Measurements from ENCODE around the gene CNKSR2. TPM values are rescaled to one million over a fixed set of nuclear protein-coding genes. Genes with fewer than 3 reads are reported as not detected.

CNKSR2 gene
- total and polyA plus RNA-seq, 2 experiments from 2014 or later, result 13.9 to 40.9 TPM

DNA sequence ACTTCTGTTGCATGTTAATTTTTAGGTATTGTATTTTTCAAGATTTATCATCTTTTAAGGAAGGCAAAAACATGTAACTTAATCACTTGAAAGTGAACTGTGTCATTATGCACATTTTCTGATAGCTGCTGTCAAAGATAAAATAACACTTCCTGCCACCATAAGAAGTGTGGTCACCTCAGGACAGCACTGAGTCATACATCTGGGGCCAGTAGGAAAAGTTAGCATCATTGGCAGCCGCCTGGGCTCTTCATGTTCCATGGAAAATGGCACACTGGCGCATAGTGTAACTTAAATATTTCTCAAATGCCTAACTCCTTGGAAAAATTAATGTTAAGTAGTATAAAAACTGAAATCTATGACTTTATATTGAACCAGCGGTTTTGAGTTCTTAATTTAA, 24.2 kb downstream of the CNKSR2 start (continued):
- TF ChIP-seq, protein P1, sequence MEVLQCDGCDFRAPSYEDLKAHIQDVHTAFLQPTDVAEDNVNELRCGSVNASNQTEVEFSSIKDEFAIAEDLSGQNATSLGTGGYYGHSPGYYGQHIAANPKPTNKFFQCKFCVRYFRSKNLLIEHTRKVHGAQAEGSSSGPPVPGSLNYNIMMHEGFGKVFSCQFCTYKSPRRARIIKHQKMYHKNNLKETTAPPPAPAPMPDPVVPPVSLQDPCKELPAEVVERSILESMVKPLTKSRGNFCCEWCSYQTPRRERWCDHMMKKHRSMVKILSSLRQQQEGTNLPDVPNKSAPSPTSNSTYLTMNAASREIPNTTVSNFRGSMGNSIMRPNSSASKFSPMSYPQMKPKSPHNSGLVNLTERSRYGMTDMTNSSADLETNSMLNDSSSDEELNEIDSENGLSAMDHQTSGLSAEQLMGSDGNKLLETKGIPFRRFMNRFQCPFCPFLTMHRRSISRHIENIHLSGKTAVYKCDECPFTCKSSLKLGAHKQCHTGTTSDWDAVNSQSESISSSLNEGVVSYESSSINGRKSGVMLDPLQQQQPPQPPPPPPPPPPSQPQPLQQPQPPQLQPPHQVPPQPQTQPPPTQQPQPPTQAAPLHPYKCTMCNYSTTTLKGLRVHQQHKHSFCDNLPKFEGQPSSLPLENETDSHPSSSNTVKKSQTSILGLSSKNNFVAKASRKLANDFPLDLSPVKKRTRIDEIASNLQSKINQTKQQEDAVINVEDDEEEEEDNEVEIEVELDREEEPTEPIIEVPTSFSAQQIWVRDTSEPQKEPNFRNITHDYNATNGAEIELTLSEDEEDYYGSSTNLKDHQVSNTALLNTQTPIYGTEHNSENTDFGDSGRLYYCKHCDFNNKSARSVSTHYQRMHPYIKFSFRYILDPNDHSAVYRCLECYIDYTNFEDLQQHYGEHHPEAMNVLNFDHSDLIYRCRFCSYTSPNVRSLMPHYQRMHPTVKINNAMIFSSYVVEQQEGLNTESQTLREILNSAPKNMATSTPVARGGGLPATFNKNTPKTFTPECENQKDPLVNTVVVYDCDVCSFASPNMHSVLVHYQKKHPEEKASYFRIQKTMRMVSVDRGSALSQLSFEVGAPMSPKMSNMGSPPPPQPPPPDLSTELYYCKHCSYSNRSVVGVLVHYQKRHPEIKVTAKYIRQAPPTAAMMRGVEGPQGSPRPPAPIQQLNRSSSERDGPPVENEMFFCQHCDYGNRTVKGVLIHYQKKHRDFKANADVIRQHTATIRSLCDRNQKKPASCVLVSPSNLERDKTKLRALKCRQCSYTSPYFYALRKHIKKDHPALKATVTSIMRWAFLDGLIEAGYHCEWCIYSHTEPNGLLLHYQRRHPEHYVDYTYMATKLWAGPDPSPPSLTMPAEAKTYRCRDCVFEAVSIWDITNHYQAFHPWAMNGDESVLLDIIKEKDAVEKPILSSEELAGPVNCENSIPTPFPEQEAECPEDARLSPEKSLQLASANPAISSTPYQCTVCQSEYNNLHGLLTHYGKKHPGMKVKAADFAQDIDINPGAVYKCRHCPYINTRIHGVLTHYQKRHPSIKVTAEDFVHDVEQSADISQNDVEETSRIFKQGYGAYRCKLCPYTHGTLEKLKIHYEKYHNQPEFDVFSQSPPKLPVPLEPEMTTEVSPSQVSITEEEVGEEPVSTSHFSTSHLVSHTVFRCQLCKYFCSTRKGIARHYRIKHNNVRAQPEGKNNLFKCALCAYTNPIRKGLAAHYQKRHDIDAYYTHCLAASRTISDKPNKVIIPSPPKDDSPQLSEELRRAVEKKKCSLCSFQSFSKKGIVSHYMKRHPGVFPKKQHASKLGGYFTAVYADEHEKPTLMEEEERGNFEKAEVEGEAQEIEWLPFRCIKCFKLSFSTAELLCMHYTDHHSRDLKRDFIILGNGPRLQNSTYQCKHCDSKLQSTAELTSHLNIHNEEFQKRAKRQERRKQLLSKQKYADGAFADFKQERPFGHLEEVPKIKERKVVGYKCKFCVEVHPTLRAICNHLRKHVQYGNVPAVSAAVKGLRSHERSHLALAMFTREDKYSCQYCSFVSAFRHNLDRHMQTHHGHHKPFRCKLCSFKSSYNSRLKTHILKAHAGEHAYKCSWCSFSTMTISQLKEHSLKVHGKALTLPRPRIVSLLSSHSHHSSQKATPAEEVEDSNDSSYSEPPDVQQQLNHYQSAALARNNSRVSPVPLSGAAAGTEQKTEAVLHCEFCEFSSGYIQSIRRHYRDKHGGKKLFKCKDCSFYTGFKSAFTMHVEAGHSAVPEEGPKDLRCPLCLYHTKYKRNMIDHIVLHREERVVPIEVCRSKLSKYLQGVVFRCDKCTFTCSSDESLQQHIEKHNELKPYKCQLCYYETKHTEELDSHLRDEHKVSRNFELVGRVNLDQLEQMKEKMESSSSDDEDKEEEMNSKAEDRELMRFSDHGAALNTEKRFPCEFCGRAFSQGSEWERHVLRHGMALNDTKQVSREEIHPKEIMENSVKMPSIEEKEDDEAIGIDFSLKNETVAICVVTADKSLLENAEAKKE (CRISPR knock-in tag; IDR thresholded peaks at IDR 0.05), result no peak
- TF ChIP-seq ZNF331 (CRISPR knock-in tag; IDR thresholded peaks at IDR 0.05; ENCODE audit: low read depth), result no peak
- TF ChIP-seq JUNB (IDR thresholded peaks at IDR 0.05; ENCODE audit: unreplicated experiment), result no peak
- TF ChIP-seq, protein P2, sequence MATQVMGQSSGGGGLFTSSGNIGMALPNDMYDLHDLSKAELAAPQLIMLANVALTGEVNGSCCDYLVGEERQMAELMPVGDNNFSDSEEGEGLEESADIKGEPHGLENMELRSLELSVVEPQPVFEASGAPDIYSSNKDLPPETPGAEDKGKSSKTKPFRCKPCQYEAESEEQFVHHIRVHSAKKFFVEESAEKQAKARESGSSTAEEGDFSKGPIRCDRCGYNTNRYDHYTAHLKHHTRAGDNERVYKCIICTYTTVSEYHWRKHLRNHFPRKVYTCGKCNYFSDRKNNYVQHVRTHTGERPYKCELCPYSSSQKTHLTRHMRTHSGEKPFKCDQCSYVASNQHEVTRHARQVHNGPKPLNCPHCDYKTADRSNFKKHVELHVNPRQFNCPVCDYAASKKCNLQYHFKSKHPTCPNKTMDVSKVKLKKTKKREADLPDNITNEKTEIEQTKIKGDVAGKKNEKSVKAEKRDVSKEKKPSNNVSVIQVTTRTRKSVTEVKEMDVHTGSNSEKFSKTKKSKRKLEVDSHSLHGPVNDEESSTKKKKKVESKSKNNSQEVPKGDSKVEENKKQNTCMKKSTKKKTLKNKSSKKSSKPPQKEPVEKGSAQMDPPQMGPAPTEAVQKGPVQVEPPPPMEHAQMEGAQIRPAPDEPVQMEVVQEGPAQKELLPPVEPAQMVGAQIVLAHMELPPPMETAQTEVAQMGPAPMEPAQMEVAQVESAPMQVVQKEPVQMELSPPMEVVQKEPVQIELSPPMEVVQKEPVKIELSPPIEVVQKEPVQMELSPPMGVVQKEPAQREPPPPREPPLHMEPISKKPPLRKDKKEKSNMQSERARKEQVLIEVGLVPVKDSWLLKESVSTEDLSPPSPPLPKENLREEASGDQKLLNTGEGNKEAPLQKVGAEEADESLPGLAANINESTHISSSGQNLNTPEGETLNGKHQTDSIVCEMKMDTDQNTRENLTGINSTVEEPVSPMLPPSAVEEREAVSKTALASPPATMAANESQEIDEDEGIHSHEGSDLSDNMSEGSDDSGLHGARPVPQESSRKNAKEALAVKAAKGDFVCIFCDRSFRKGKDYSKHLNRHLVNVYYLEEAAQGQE (IDR thresholded peaks at IDR 0.05; ENCODE audit: unreplicated experiment), result no peak
- no peak for TF ChIP-seq CREB1 (CRISPR knock-in tag; IDR thresholded peaks at IDR 0.05; ENCODE audit: low read depth)
- TF ChIP-seq, protein P3, sequence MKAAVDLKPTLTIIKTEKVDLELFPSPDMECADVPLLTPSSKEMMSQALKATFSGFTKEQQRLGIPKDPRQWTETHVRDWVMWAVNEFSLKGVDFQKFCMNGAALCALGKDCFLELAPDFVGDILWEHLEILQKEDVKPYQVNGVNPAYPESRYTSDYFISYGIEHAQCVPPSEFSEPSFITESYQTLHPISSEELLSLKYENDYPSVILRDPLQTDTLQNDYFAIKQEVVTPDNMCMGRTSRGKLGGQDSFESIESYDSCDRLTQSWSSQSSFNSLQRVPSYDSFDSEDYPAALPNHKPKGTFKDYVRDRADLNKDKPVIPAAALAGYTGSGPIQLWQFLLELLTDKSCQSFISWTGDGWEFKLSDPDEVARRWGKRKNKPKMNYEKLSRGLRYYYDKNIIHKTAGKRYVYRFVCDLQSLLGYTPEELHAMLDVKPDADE (IDR thresholded peaks at IDR 0.05), result no peak
- no peak for TF ChIP-seq STAT1 (IDR thresholded peaks at IDR 0.05; ENCODE audit: unreplicated experiment)
- TF ChIP-seq POLR2AphosphoS5 (IDR thresholded peaks at IDR 0.05; ENCODE audit: low read depth), result no peak
- TF ChIP-seq ZNF114 (CRISPR knock-in tag; IDR thresholded peaks at IDR 0.05), result no peak
